Neural cell (in vitro differentiated cells): ENCODE data around the gene FUCA2.

Experiments
- CTCF ChIP-seq: fragments of 450-650 bp; IDR thresholded peaks from 2 replicates; pipeline ENCODE4 v1.5.1; 2014; ENCODE audit warnings: antibody characterized with exemption, mild to moderate bottlenecking, moderate library complexity; ENCODE audit not compliant: poor library complexity, severe bottlenecking
- EP300 ChIP-seq: fragments of 450-650 bp; conservative IDR thresholded peaks from 2 replicates; pipeline ENCODE4 v1.6.1; 2014; ENCODE audit warnings: antibody characterized with exemption, mild to moderate bottlenecking, moderate library complexity; ENCODE audit not compliant: poor library complexity, severe bottlenecking
- EZH2 ChIP-seq: fragments of 200-600, 300-800 bp; shearing (Covaris generic), sonication (generic); IDR thresholded peaks from 2 replicates; pipeline ENCODE4 v1.6.1; 2014; ENCODE audit warnings: antibody characterized with exemption, low read length, borderline replicate concordance, mild to moderate bottlenecking; ENCODE audit not compliant: insufficient read depth, poor library complexity, severe bottlenecking
- MXI1 ChIP-seq: fragments of 450-650 bp; conservative IDR thresholded peaks from 2 replicates; pipeline ENCODE4 v1.6.1; 2014; ENCODE audit warnings: antibody characterized with exemption, mild to moderate bottlenecking; ENCODE audit not compliant: poor library complexity, severe bottlenecking
- POLR2AphosphoS5 ChIP-seq: IDR thresholded peaks from 2 replicates; pipeline ENCODE4 v1.6.1; 2012
- RAD21 ChIP-seq: fragments of 450-650 bp; conservative IDR thresholded peaks from 2 replicates; pipeline ENCODE4 v1.6.1; 2014; ENCODE audit warnings: antibody characterized with exemption, mild to moderate bottlenecking, moderate library complexity
- REST ChIP-seq: IDR thresholded peaks from 2 replicates; pipeline ENCODE4 v1.6.1; 2012; ENCODE audit warnings: borderline replicate concordance
- SMC3 ChIP-seq: fragments of 450-650 bp; conservative IDR thresholded peaks from 2 replicates; pipeline ENCODE4 v1.6.1; 2014; ENCODE audit warnings: antibody characterized with exemption, mild to moderate bottlenecking, moderate library complexity; ENCODE audit not compliant: poor library complexity
- TAF1 ChIP-seq: IDR thresholded peaks from 2 replicates; pipeline ENCODE4 v1.6.1; 2012; ENCODE audit warnings: low read depth

GRCh38 chr6:143490244-143490643 lies 21.3 kb downstream of the FUCA2 start:
- TF ChIP-seq POLR2AphosphoS5 = no peak
- no peak for TF ChIP-seq CTCF
- no peak for TF ChIP-seq MXI1
- TF ChIP-seq RAD21 = no peak
- no peak for TF ChIP-seq REST
- no peak for TF ChIP-seq SMC3
- TF ChIP-seq EP300 = no peak
- TF ChIP-seq EZH2 = no peak
- TF ChIP-seq TAF1 = no peak
